Measurements from ENCODE around the gene BCL7A.
"Not testable (repeated sequence)": the region's sequence is repeated elsewhere in the genome, so short reads cannot be mapped to it uniquely, and the experiment has no call there.

The BCL7A gene

DNA sequence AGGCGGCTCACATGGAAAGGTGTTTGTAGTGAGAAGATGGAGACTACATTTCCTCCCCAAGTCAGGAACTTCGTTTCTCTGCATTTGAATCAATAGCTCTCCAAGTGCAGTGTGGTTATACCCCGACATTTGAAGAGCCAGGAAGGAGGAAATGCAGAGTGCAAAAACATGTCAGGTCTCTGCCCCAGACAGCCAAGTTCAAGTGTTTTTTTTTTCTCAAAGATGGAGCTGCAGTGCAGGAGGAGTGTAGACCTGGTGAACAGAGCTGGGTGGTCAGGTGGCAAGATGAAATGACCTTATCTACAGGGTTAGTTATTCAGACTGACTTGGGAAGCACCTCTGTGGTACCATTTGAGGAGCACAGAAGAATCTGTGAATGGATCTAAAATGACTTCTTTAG is 78.2 kb downstream of the BCL7A start:
- TF ChIP-seq, protein P1, sequence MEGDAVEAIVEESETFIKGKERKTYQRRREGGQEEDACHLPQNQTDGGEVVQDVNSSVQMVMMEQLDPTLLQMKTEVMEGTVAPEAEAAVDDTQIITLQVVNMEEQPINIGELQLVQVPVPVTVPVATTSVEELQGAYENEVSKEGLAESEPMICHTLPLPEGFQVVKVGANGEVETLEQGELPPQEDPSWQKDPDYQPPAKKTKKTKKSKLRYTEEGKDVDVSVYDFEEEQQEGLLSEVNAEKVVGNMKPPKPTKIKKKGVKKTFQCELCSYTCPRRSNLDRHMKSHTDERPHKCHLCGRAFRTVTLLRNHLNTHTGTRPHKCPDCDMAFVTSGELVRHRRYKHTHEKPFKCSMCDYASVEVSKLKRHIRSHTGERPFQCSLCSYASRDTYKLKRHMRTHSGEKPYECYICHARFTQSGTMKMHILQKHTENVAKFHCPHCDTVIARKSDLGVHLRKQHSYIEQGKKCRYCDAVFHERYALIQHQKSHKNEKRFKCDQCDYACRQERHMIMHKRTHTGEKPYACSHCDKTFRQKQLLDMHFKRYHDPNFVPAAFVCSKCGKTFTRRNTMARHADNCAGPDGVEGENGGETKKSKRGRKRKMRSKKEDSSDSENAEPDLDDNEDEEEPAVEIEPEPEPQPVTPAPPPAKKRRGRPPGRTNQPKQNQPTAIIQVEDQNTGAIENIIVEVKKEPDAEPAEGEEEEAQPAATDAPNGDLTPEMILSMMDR (IDR thresholded peaks at IDR 0.05) = no peak
- no peak for TF ChIP-seq ZFX (IDR thresholded peaks at IDR 0.05; ENCODE audit: borderline replicate concordance)
- H3K27ac ChIP-seq = peak overlapping the region; percentile 92

DNA sequence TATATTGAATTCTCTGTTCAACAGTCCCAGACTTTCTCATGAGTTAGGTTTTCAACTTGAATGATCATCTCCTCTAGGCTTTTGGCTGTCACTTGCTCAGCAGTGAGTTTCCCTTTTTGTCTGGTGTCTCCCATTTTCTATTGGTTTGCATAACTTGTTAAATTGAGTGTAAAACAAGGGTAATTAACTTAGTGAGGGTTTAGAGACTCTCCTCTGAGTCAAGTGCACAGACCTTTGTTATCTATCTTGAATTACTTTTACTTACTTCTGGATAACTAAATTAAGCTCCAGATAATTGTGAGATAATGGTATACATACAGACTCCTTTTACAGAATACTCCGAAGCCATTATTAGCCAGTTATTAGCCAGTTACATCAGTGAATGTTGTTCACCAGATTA is 78.9 kb downstream of the BCL7A start:
- no peak overlapping the region for H3K27ac ChIP-seq
- no peak for TF ChIP-seq ZFX (IDR thresholded peaks at IDR 0.05; ENCODE audit: borderline replicate concordance)
- TF ChIP-seq, protein P1 (IDR thresholded peaks at IDR 0.05) = no peak

DNA sequence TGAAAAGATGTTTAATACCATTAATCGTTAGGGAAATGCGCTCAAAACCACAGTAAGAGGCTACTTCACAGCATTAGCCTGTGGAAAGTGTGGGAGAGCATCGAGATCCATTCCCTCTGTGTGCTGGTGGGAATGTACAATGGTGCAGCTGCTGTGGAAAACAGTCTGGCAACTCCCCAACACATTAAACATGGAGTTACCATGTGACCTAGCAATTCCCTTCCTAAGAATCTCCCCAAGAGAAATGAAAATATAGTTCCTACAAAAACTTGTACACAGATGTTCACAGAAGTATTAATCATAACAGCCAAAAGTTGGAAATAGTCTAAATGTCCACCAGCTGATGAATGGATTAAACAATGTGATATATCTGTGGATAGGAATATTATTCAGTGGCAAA is 80.6 kb downstream of the BCL7A start:
- TF ChIP-seq, protein P1 (IDR thresholded peaks at IDR 0.05) = no peak
- TF ChIP-seq ZFX (IDR thresholded peaks at IDR 0.05; ENCODE audit: borderline replicate concordance) = no peak
- no peak overlapping the region for H3K27ac ChIP-seq

DNA sequence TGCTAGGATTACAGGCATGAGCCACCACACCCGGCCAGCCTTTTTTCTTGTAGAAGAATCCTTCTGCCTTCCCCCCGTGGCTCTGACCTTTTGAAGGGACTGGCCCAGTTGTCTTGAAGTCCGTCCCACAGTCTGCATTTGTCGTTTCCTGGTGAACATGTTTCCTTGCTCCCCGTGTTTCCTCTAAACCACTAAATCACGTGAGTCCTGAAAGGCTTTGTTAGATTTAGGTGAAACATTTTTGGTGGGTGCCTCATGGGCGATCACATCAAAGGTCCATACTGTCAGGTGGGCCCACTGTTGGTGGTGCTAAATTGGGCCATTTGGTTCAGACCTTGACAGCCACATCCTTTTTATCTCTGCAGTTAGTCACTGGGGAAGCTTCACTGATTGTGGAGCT is 83.2 kb downstream of the BCL7A start:
- no peak for TF ChIP-seq ZFX (IDR thresholded peaks at IDR 0.05; ENCODE audit: borderline replicate concordance)
- no peak overlapping the region for H3K27ac ChIP-seq

DNA sequence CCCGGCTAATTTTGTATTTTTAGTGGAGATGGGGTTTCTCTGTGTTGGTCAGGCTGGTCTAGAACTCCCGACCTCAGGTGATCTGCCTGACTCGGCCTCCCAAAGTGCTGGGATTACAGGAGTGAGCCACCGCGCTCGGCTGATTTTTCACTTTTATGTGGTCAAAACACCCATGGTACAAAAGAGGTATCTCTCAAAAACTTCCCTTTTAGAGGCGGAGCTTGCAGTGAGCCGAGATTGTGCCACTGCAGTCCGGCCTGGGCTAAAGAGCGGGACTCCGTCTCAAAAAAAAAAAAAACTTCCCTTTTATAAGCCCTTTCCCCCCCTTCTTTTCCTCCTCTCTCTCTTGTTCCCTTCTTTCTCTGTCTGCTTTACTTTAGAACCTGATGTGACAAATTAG is 83.8 kb downstream of the BCL7A start:
- not testable (repeated sequence) for H3K27ac ChIP-seq

DNA sequence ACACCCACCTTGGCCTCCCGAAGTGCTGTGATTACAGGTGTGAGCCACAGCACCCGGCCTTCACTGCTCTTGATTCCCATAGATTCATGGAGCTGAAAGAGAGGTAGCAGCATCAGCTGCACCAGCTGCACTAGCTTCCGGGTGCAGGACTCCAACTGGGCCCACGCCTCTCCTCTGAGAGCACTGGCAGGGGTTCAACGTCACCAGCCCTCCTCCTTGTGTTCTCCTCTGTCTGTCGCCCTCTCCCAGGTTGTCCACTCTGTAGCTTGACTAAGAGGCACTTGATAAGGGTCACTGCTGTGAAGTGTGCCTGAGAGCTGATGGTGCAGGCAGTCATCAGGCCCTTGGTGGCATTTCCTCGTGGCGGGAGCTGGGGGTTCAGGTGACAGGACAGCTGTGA is 85.2 kb downstream of the BCL7A start:
- no peak overlapping the region for H3K27ac ChIP-seq
- TF ChIP-seq ZFX (IDR thresholded peaks at IDR 0.05; ENCODE audit: borderline replicate concordance) = no peak
- TF ChIP-seq, protein P1 (IDR thresholded peaks at IDR 0.05) = no peak

DNA sequence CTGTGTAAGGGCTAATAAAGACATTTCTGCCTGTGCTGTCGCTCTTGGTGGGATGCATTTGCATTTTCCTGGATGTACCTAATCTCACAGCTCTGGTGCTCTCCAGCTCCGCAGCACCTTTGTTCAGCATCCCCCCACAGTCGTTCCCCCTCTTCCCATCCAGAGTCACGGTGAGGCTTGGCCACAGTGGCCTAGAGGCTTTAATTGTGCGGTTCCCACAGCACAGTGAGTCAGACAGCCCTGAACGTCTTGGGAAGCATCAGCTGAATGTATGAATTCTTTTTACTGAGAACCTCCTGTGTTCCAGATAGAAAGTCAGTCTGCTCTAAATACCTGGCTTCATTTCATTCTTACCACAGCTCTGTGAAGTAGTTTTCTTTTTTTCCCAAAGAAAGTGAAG is 85.6 kb downstream of the BCL7A start:
- TF ChIP-seq, protein P1 (IDR thresholded peaks at IDR 0.05) = no peak
- no peak for TF ChIP-seq ZFX (IDR thresholded peaks at IDR 0.05; ENCODE audit: borderline replicate concordance)
- H3K27ac ChIP-seq = no peak overlapping the region

DNA sequence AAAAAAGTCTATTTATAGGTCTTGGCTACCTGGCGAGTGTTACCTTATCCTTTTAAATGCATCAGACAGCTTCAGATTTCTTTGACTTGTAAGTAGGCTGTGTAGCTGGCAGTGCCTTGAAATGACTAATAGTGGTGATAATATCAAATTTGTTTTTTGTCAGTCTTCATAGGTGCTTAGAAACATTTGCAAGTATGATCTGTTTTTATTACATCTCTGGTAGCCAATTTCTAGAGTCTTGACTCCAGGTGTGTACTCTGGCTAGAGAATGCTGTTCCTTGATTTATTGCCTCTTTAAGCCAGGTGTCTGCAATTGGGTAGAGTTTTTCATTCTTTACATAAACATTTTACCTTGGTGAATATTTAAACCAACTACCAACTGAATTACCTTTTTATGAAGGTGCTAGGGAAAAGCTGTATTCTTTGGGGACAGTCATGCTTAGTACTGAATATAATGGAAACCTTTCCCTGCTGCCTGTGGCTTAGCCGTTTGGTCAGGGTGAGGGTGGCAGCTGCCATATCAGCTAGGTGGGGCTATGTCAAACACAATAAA is 89.5 kb downstream of the BCL7A start:
- H3K27ac ChIP-seq = peak overlapping the region; percentile 79
- TF ChIP-seq, protein P1 (IDR thresholded peaks at IDR 0.05) = no peak
- no peak for TF ChIP-seq ZFX (IDR thresholded peaks at IDR 0.05; ENCODE audit: borderline replicate concordance)
